Smooth muscle cell (in vitro differentiated cells): ENCODE measurements around the gene AP1G2. TPM values are rescaled to one million over a fixed set of nuclear protein-coding genes. Genes with fewer than 3 reads are reported as not detected.
"Not testable (repeated sequence)": the region's sequence is repeated elsewhere in the genome, so short reads cannot be mapped to it uniquely, and the experiment has no call there.

Experiments used
- DNase-seq: peaks from one replicate; lab custom pipeline; 2025; ENCODE audit not compliant: unreplicated experiment; lab: John Stamatoyannopoulos, UW
- H2AFZ ChIP-seq: fragments of 200-600 bp; sonication (generic); 2 replicates; pipeline ENCODE4 v1.6.0; 2016; ENCODE audit warnings: antibody characterized with exemption, low read depth, mild to moderate bottlenecking
- H3F3A ChIP-seq: fragments of 200-600 bp; sonication (generic); 2 replicates; pipeline ENCODE4 v1.6.0; 2017; ENCODE audit warnings: antibody characterized with exemption, low read depth
- H3K27ac ChIP-seq: fragments of 200-600 bp; sonication (generic); 2 replicates; pipeline ENCODE4 v1.5.1; 2016; ENCODE audit warnings: low read depth, mild to moderate bottlenecking
- H3K27me3 ChIP-seq: fragments of 200-600 bp; sonication (generic); 2 replicates; pipeline ENCODE4 v1.6.1; 2016; ENCODE audit warnings: low read depth, mild to moderate bottlenecking
- H3K36me3 ChIP-seq: fragments of 200-600 bp; sonication (generic); 2 replicates; pipeline ENCODE4 v1.5.1; 2016; ENCODE audit warnings: low read depth
- H3K4me1 ChIP-seq: fragments of 200-600 bp; sonication (generic); 2 replicates; pipeline ENCODE4 v1.5.1; 2016; ENCODE audit warnings: low read depth
- H3K4me2 ChIP-seq: fragments of 200-600 bp; sonication (generic); 2 replicates; pipeline ENCODE4 v1.6.0; 2016; ENCODE audit warnings: mild to moderate bottlenecking
- H3K4me3 ChIP-seq: fragments of 200-600 bp; sonication (generic); 2 replicates; pipeline ENCODE4 v1.5.1; 2016; ENCODE audit warnings: mild to moderate bottlenecking
- H3K79me2 ChIP-seq: fragments of 200-600 bp; sonication (generic); 2 replicates; pipeline ENCODE4 v1.6.0; 2016; ENCODE audit warnings: low read depth, mild to moderate bottlenecking
- H3K9ac ChIP-seq: fragments of 200-600 bp; sonication (generic); 2 replicates; pipeline ENCODE4 v1.6.0; 2016; ENCODE audit warnings: low read depth
- H3K9me3 ChIP-seq: fragments of 200-600 bp; sonication (generic); replicated peaks from 2 replicates; pipeline ENCODE4 v1.5.1; 2016; ENCODE audit warnings: low read depth
- H4K20me1 ChIP-seq: fragments of 200-600 bp; sonication (generic); 2 replicates; pipeline ENCODE4 v1.6.0; 2016; ENCODE audit warnings: low read depth
- WGBS: methylation state at CpG from one replicate; pipeline ENCODE4 v1.1.7; 2016; ENCODE audit warnings: low lambda C conversion rate; 5-methylcytosine and 5-hydroxymethylcytosine counted together
- polyA plus RNA-seq: library from polyadenylated mRNA; unstranded; fragments of >200 nt; fragmentation: Nextera tagmentation; extraction: Ambion mirVana; gene quantifications from 2 replicates; pipeline ENCODE4 v1.2.1, GENCODE V29; 2016
- total RNA-seq: library from RNA; depleted of rRNA; stranded (reverse); fragments of >200 nt; gene quantifications from 2 replicates; pipeline ENCODE4 v1.2.3, GENCODE V29; 2014
- TF ChIP-seq, protein P1 (sequence below): fragments of 200-600 bp; sonication (generic); IDR thresholded peaks from 2 replicates; pipeline ENCODE4 v1.5.1; 2017; ENCODE audit warnings: borderline replicate concordance, mild to moderate bottlenecking, antibody characterized with exemption; ENCODE audit not compliant: insufficient read depth, poor library complexity, severe bottlenecking

AP1G2 gene
- total and polyA plus RNA-seq, 2 experiments from 2014 or later, result 59.3 to 62.4 TPM

DNA sequence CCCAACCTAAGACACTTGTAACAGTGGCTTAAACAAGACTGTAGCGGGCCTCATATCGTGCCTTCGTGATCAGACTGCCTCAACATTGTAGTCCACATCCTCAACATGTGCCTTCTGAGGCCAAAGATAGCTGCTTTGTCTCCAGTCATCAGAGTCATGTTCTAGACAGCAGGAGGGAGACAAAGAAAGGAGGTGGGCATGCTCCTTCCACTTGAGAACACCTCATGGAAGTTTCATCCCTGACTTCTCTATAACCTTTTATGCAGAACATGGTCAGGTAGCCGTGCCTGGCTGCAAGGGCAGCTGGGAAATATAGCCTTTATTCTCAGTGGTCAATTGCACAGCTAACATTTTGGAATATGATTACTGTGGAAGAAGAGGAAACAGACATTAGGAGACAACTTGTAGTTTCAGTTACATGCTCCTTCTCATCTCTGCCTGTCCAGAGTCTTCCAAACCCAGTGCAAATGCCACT, 43.3 kb upstream of the AP1G2 start:
- no peak overlapping the region for H2AFZ ChIP-seq
- no peaks in the 10 kb centered on the region for H3K36me3 ChIP-seq
- H3K9me3 ChIP-seq, result no peaks in the 10 kb centered on the region
- no peak overlapping the region for H3K27ac ChIP-seq
- 48% methylated on average over 4 of the region's 4 CpGs for WGBS
- no peaks in the 10 kb centered on the region for H4K20me1 ChIP-seq
- no peak for DNase-seq
- H3K4me2 ChIP-seq, result no peak overlapping the region
- no peaks in the 10 kb centered on the region for H3K4me1 ChIP-seq
- no peak overlapping the region for H3K4me3 ChIP-seq
- TF ChIP-seq, protein P1, sequence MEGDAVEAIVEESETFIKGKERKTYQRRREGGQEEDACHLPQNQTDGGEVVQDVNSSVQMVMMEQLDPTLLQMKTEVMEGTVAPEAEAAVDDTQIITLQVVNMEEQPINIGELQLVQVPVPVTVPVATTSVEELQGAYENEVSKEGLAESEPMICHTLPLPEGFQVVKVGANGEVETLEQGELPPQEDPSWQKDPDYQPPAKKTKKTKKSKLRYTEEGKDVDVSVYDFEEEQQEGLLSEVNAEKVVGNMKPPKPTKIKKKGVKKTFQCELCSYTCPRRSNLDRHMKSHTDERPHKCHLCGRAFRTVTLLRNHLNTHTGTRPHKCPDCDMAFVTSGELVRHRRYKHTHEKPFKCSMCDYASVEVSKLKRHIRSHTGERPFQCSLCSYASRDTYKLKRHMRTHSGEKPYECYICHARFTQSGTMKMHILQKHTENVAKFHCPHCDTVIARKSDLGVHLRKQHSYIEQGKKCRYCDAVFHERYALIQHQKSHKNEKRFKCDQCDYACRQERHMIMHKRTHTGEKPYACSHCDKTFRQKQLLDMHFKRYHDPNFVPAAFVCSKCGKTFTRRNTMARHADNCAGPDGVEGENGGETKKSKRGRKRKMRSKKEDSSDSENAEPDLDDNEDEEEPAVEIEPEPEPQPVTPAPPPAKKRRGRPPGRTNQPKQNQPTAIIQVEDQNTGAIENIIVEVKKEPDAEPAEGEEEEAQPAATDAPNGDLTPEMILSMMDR, result no peak
- no peaks in the 10 kb centered on the region for H3F3A ChIP-seq
- H3K27me3 ChIP-seq, result peaks cover 2% of the 10 kb centered on the region
- no peak overlapping the region for H3K9ac ChIP-seq
- no peaks in the 10 kb centered on the region for H3K79me2 ChIP-seq

DNA sequence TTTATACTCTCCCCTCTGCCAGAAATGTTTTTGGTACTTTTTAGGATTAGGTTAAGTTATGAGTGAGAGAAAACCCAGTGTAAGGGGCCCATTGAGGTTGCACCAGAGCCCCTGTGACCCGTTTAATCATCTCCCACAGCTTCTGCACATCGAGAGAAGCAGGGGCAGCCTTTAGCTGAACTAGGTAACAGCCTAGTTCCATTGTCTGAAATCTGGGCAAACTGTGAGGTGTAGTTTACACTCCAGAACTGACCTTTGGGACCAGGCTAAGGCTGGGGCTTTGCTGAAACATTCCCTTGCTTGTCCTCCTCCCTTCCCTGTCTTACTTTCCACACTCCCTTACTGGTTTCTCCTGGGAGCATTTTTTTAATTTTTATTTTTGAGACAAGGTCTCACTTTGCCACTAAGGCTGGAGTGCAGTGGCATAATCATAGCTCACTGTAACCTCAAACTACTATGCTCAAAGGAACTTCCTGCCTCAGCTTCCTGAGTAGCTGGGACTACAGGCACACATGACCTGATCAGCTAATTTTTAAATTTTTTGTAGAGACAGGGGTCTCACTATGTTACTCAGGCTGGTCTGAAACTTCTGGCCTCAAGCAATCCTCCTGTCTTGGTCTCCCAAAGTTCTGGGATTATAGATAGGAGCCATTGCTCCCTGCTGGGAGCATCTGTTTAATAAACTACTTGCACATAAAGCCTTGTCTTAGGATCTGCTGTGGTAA, 42.7 kb upstream of the AP1G2 start:
- Histone ChIP-seq H3K4me3 (no peak overlapping the region), H2AFZ (no peak overlapping the region), H3K9me3 (no peaks in the 10 kb centered on the region), H3K9ac (no peak overlapping the region), H3K27ac (no peak overlapping the region), H3K4me1 (no peaks in the 10 kb centered on the region), H3K36me3 (no peaks in the 10 kb centered on the region), H3K79me2 (no peaks in the 10 kb centered on the region), H3F3A (no peaks in the 10 kb centered on the region), H3K4me2 (no peak overlapping the region), H3K27me3 (peaks cover 2% of the 10 kb centered on the region), H4K20me1 (no peaks in the 10 kb centered on the region)
- DNase-seq, result no peak
- TF ChIP-seq, protein P1, result no peak
- 49% methylated on average over 2 of the region's 2 CpGs for WGBS

DNA sequence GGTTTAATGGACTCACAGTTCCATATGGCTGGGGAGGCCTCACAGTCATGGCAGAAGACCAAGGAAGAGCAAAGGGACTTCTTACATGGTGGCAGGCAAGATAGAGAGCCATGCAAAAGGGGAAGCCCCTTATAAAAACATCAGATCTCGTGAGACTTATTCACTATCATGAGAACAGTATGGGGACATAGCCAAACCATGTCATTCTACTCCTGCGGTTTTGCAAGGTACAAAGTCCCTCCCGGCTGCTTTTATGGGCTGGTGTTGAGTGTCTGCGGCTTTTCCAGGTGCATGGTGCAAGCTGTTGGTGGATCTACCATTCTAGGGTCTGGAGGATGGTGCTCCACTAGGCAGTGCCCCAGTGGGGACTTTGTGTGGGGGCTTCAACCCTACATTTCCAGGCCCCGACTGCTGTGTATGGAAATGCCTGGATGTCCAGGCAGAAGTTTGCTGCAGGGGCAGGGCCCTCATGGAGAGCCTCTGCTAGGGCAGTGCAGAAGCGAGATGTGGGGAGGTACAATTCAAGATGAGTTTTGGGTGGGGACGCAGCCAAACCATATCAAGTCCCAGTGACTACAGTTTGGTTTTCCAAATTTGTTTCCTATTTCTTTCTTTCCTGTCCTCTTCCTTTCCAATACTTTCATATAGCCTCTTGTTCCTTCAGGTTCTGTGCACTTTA, 42.0 kb upstream of the AP1G2 start:
- H3K4me2 ChIP-seq, H3K4me3 ChIP-seq, H4K20me1 ChIP-seq, DNase-seq, H3K27me3 ChIP-seq, H3K79me2 ChIP-seq, H3F3A ChIP-seq, H3K9ac ChIP-seq, H3K27ac ChIP-seq, H2AFZ ChIP-seq, H3K4me1 ChIP-seq, H3K36me3 ChIP-seq, H3K9me3 ChIP-seq: not testable (repeated sequence)
- WGBS, result 62% methylated on average over 6 of the region's 7 CpGs

DNA sequence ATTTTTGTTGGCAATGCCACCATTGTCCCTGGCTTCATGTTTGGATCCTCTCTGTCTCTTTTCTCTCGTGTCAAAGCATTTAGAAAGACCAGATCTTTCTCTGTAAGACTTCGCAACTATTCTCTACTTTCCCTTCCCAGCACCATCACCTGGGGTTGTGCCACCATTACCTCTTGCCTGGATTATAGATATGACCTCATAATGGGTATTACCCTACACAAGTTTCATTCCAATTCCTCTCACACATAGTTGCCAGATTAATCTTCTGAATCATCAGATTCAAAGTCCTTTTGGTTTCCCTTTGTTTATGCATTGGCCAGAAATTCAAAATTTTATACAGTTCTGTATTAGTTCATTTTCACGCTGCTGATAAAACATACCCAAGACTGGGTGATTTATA, 41.4 kb upstream of the AP1G2 start:
- Histone ChIP-seq H3K4me3 (no peak overlapping the region), H3K27me3 (peaks cover 2% of the 10 kb centered on the region), H3K9ac (no peak overlapping the region), H3K9me3 (no peaks in the 10 kb centered on the region), H3K4me1 (no peaks in the 10 kb centered on the region), H3F3A (no peaks in the 10 kb centered on the region), H2AFZ (no peak overlapping the region), H3K36me3 (no peaks in the 10 kb centered on the region), H4K20me1 (no peaks in the 10 kb centered on the region), H3K27ac (no peak overlapping the region), H3K79me2 (no peaks in the 10 kb centered on the region), H3K4me2 (no peak overlapping the region)
- TF ChIP-seq, protein P1, result no peak
- 72% methylated on average over 3 of the region's 3 CpGs for WGBS
- no peak for DNase-seq
